BE2C (cell line): ENCODE results near the gene TEK.

Source experiments
- DNase-seq: peaks from one replicate; pipeline ENCODE4 v3.0.0-alpha.2; 2020
- H3K27me3 ChIP-seq: fragments of 250-450 bp; sonication (Bioruptor Pico); 2 replicates; pipeline ENCODE4 v1.5.1; 2020; ENCODE audit warnings: mild to moderate bottlenecking
- H3K36me3 ChIP-seq: fragments of 250-450 bp; sonication (Bioruptor Pico); 2 replicates; pipeline ENCODE4 v1.5.1; 2020; ENCODE audit warnings: mild to moderate bottlenecking
- H3K4me1 ChIP-seq: fragments of 250-450 bp; sonication (Bioruptor Pico); 2 replicates; pipeline ENCODE4 v1.5.1; 2020
- H3K4me3 ChIP-seq: 2 replicates; pipeline ENCODE4 v1.5.1; 2011; ENCODE audit warnings: low read depth, low read length
- H3K9me3 ChIP-seq: fragments of 250-450 bp; sonication (Bioruptor Pico); 2 replicates; pipeline ENCODE4 v1.5.1; 2020
- CTCF ChIP-seq: IDR thresholded peaks from 2 replicates; pipeline ENCODE4 v1.5.1; 2012; ENCODE audit warnings: mild to moderate bottlenecking, low read depth, low read length

Gene TEK

GRCh38 chr9:27247756-27248155 lies 138.7 kb downstream of the TEK start:
- no peaks in the 10 kb centered on the region for H3K36me3 ChIP-seq
- peak; percentile 48 for DNase-seq
- peak; percentile 75 for TF ChIP-seq CTCF

GRCh38 chr9:27248702-27249101 lies 139.7 kb downstream of the TEK start:
- no peak for TF ChIP-seq CTCF
- Histone ChIP-seq H3K36me3 (no peaks in the 10 kb centered on the region), H3K27me3 (no peaks in the 10 kb centered on the region), H3K9me3 (no peaks in the 10 kb centered on the region), H3K4me1 (no peaks in the 10 kb centered on the region), H3K4me3 (no peak overlapping the region)
- DNase-seq = no peak

More at GRCh38 chr9:27247756-27248155, 138.7 kb downstream of the TEK start:
- no peaks in the 10 kb centered on the region for H3K4me1 ChIP-seq
- no peak overlapping the region for H3K4me3 ChIP-seq
- no peaks in the 10 kb centered on the region for H3K9me3 ChIP-seq
- H3K27me3 ChIP-seq = no peaks in the 10 kb centered on the region

DNA sequence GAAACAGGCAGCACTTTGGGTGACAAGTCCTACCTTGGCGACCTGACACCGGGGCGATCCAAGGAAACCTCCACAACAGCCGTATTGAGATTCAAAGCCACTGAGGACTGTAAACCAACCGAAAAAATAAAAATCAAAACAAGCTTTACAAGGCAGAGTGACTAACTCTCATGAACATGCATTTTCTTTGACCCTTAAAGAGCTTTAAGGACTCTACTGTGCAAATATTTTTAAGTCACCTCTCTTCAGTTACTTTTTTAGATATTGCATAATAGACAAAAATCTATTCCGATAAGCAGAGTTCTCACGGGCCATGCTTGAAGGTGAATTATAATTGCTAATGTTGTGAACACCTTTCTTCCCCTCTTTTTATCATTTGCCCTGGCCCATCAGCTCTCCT lies 149.6 kb downstream of the TEK start:
- Histone ChIP-seq H3K27me3 (peaks cover 7% of the 10 kb centered on the region), H3K36me3 (no peaks in the 10 kb centered on the region), H3K4me1 (no peaks in the 10 kb centered on the region), H3K9me3 (no peaks in the 10 kb centered on the region), H3K4me3 (no peak overlapping the region)
- DNase-seq = no peak
- no peak for TF ChIP-seq CTCF

- TF ChIP-seq CTCF = no peak
- Histone ChIP-seq H3K4me3 (no peak overlapping the region), H3K4me1 (no peaks in the 10 kb centered on the region), H3K27me3 (peaks cover 8% of the 10 kb centered on the region), H3K9me3 (no peaks in the 10 kb centered on the region), H3K36me3 (no peaks in the 10 kb centered on the region)
- DNase-seq = no peak
Observed at GRCh38 chr9:27260789-27261516, 151.9 kb downstream of the TEK start.

DNA sequence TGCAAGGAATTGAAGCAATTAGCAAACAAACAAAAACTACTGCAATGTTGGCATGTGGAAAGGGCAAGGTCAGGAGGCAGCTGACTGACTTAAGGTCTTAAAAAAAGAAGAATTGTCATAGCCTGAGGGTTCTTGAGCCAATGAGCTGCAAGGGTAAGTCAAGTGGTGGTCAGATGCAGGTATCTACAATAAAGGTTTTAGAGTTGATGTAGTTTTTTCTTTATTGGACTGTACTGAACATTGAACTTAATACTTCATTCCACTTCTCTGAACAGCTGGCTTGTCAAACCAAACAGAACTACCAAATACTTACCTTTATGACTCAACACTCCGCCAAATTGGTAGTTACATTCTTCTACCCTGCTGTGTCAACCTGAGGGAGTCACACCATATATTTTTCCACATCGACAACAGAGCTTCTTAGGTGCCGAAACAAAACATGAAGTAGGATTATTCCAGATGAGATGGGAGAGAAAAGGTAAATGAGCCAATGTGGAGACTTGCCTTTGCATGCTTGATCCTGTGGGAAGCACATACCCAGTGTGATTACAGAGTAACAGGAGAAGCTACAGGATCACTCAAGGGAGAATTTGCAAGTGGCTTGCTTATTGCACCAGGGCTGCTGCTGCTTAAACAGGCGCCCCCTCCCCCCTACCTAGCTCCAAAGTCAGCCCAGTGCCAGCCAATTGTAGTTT lies 152.6 kb downstream of the TEK start:
- no peak for DNase-seq
- H3K9me3 ChIP-seq = no peaks in the 10 kb centered on the region
- H3K36me3 ChIP-seq = no peaks in the 10 kb centered on the region
- H3K4me3 ChIP-seq = no peak overlapping the region
- TF ChIP-seq CTCF = no peak
- peaks cover 9% of the 10 kb centered on the region for H3K27me3 ChIP-seq
- H3K4me1 ChIP-seq = no peaks in the 10 kb centered on the region

DNA sequence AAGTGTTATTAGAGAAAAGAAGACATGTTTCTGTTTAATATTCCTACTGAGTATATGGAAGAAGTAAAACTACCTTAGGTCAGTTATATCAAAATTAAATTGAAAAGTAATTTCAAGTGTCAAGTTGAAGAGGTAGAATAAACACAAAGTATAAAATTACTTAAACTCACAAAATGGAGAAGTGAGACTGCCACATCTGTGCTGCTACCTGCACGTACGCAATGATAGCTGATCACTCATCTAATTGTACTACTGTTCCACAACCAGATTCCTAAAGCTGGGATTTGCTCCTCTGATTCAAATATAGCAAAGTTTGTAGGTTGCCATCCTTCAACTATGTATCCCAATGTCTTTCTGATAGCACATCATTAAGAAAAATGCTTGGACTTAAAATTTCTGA lies 163.1 kb downstream of the TEK start:
- no peaks in the 10 kb centered on the region for H3K9me3 ChIP-seq
- H3K4me1 ChIP-seq = no peaks in the 10 kb centered on the region
- no peak overlapping the region for H3K4me3 ChIP-seq
- H3K27me3 ChIP-seq = no peaks in the 10 kb centered on the region
- H3K36me3 ChIP-seq = no peaks in the 10 kb centered on the region
- no peak for DNase-seq
- no peak for TF ChIP-seq CTCF
